DND-41 (cell line): Measurements from ENCODE around the gene LRRC3C.

ENCODE experiments used
- ATAC-seq: fragments of 200-7000 bp; cut with Tn5 transposase; 3 replicates; pipeline ENCODE4 v1.9.1; 2021; ENCODE audit warnings: low read depth; ENCODE audit not compliant: insufficient read depth
- DNase-seq: peaks from one replicate; pipeline ENCODE4 v3.0.0-alpha.2; 2020
- H2AFZ ChIP-seq: 2 replicates; pipeline ENCODE4 v1.6.0; 2012; ENCODE audit warnings: low read depth, low read length
- H3K27ac ChIP-seq: 2 replicates; pipeline ENCODE4 v1.5.1; 2012; ENCODE audit warnings: low read length, inconsistent platforms
- H3K27me3 ChIP-seq: fragments of 200-600 bp; sonication (generic); 2 replicates; pipeline ENCODE4 v1.6.0; 2012; ENCODE audit warnings: low read length, mild to moderate bottlenecking, inconsistent platforms; ENCODE audit not compliant: insufficient read depth, poor library complexity
- H3K36me3 ChIP-seq: 2 replicates; pipeline ENCODE4 v1.5.1; 2012; ENCODE audit warnings: low read length, inconsistent platforms; ENCODE audit not compliant: insufficient read depth
- H3K4me1 ChIP-seq: 2 replicates; pipeline ENCODE4 v1.5.1; 2012; ENCODE audit warnings: mild to moderate bottlenecking, low read length; ENCODE audit not compliant: insufficient read depth
- H3K4me2 ChIP-seq: 2 replicates; pipeline ENCODE4 v1.6.0; 2012; ENCODE audit warnings: mild to moderate bottlenecking, moderate library complexity, low read length, inconsistent platforms; ENCODE audit not compliant: insufficient read depth
- H3K4me3 ChIP-seq, 2 experiments: fragments of 200-600 bp in 1 of 2; shearing (Covaris generic) in 1 of 2; 2 replicates each; pipeline ENCODE4 v1.5.1; 2012 to 2016; ENCODE audit warnings: inconsistent platforms in 2 of 2, low read length in 2 of 2, mild to moderate bottlenecking in 2 of 2, low read depth in 1 of 2, moderate library complexity in 1 of 2
- H3K79me2 ChIP-seq: 2 replicates; pipeline ENCODE4 v1.6.0; 2012; ENCODE audit warnings: low read length, inconsistent platforms; ENCODE audit not compliant: insufficient read depth
- H3K9ac ChIP-seq: 2 replicates; pipeline ENCODE4 v1.6.0; 2012; ENCODE audit warnings: low read depth, mild to moderate bottlenecking, inconsistent platforms, low read length, moderate library complexity
- H3K9me3 ChIP-seq: 2 replicates; pipeline ENCODE4 v1.5.1; 2012; ENCODE audit warnings: low read length, moderate library complexity, mild to moderate bottlenecking, inconsistent platforms; ENCODE audit not compliant: insufficient read depth, severe bottlenecking
- H4K20me1 ChIP-seq: 2 replicates; pipeline ENCODE4 v1.6.0; 2012; ENCODE audit warnings: low read length; ENCODE audit not compliant: insufficient read depth
- CTCF ChIP-seq: IDR thresholded peaks from 2 replicates; pipeline ENCODE4 v1.5.1; 2012; ENCODE audit warnings: borderline replicate concordance, low read length, moderate library complexity, mild to moderate bottlenecking; ENCODE audit not compliant: poor library complexity, severe bottlenecking; ENCODE audit errors: extremely low read depth
- EZH2 ChIP-seq: IDR thresholded peaks from 3 replicates; pipeline ENCODE4 v1.6.1; 2012; ENCODE audit warnings: borderline replicate concordance, low read depth, mild to moderate bottlenecking, moderate library complexity, low read length, inconsistent platforms; ENCODE audit not compliant: severe bottlenecking

Gene LRRC3C

DNA sequence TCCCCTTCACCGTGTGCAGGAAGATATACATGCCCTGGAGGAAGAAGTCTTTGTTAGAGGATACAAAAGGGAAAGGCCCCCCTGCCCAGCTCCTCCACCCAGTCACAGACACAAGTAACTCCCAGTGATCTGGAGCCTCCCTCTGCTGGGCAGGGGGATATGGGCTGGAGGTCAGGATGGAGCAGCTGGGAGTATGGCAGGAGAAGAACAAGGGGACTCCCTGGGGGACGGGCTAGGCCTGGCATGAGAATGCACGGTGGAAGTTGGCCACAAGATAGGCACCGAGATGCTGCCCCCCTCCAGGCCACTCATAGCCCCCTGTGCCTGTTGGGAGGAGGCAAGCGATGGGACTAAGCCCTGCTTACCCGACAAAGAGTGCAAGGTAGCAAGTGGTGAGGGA, 4.3 kb upstream of the LRRC3C start:
- Histone ChIP-seq H3K4me3 (no peak overlapping the region), H3K27me3 (no peaks in the 10 kb centered on the region), H3K4me1 (peaks cover 37% of the 10 kb centered on the region), H3K4me2 (no peak overlapping the region), H3K36me3 (peaks cover 63% of the 10 kb centered on the region), H3K79me2 (peaks cover 46% of the 10 kb centered on the region), H4K20me1 (peaks cover 49% of the 10 kb centered on the region), H2AFZ (no peak overlapping the region), H3K9me3 (no peaks in the 10 kb centered on the region), H3K27ac (no peak overlapping the region), H3K9ac (no peak overlapping the region)
- no peak for TF ChIP-seq CTCF
- TF ChIP-seq EZH2: no peak
- ATAC-seq (no peak), DNase-seq (no peak)

DNA sequence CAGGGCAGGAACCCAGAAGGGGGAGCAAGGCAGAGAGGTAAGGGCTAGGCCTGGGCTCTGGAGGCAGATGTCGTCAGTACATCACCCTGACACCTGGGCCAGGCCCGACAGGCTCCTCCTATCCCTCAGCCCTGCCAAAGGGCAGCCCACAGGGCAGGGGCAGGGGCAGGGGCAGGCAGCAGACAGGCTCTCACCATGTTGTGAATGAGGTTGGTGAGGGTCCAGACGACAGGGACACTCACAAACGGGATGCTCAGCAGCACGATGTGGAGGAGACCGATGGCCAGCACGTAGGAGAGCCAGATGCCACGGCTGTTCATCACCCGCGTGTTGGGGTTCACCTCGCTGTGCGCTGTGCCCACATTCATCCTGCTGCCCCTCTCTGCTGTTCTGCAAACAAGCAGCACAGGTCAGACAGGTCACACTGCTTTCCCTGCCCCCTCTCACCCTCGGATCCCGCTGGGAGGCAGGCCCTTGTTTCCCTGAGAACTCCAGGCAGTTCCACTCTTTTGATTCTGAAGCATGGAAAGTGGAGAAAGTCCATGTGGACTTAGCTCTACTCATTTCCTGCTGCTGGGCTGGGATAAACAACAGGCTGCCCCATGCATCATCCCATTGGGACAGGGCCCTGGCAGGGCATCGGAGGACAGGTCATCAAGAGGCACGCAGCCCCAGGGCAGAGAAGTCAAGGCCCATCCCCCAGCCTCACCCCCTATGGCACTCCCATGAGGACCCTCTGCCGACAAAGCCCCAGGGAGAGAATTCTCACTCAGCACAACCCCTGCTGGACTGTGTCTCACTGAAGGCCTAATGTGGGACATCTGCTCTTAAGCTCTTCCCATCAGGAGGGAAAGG, 3.5 kb upstream of the LRRC3C start:
- Histone ChIP-seq H3K27ac (peak overlapping the region; percentile 87), H2AFZ (no peak overlapping the region), H3K79me2 (peaks cover 50% of the 10 kb centered on the region), H3K36me3 (peaks cover 60% of the 10 kb centered on the region), H3K4me1 (peaks cover 46% of the 10 kb centered on the region), H4K20me1 (peaks cover 49% of the 10 kb centered on the region), H3K9me3 (no peaks in the 10 kb centered on the region), H3K4me2 (no peak overlapping the region), H3K27me3 (no peaks in the 10 kb centered on the region), H3K9ac (no peak overlapping the region), H3K4me3 (no peak overlapping the region)
- ATAC-seq: no peak
- TF ChIP-seq EZH2: no peak
- TF ChIP-seq CTCF: no peak
- DNase-seq: no peak

DNA sequence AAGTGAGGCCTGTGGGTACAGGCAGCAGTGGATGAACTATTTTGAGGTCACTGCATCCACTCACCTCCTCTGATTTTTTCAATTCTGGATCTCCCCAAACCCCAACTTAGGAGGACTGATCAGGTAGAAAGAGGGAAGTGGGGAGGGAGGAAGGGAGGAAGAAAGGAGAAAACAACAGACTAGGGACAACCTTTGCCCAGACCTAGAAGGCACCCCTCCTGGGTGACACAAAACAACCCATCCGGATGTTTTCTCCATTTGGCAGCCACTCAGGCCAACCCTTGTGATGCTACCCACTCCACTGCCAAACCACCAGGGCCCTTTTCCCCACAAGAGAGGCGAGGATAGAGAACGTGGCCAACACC, 2.9 kb upstream of the LRRC3C start:
- Histone ChIP-seq H3K9me3 (no peaks in the 10 kb centered on the region), H3K4me2 (peak overlapping the region; percentile 97; the same call in 1 of the 2 replicates), H3K4me3 (no peak overlapping the region), H3K27me3 (no peaks in the 10 kb centered on the region), H2AFZ (no peak overlapping the region), H3K79me2 (peaks cover 50% of the 10 kb centered on the region), H3K27ac (peak overlapping the region; percentile 87), H4K20me1 (peaks cover 49% of the 10 kb centered on the region), H3K9ac (peak overlapping the region; percentile 83; the same call in 1 of the 2 replicates), H3K36me3 (peaks cover 56% of the 10 kb centered on the region), H3K4me1 (peaks cover 47% of the 10 kb centered on the region)
- no peak for TF ChIP-seq EZH2
- TF ChIP-seq CTCF: no peak
- ATAC-seq (no peak), DNase-seq (no peak)
